PC-3 (cell line): ENCODE results near the gene IGFBP7. TPM values are rescaled to one million over a fixed set of nuclear protein-coding genes. Genes with fewer than 3 reads are reported as not detected.

ENCODE experiments used
- ATAC-seq: fragments of 200-7000 bp; cut with Tn5 transposase; 2 replicates; pipeline ENCODE4 v1.9.1; 2020; ENCODE audit warnings: mild to moderate bottlenecking, moderate library complexity
- BruUV-seq: library from RNA; stranded (reverse); fragments of 400-500 nt; replicated peaks from 2 replicates; lab custom pipeline; 2021; lab: Mats Ljungman, UMichigan
- CTCF ChIA-PET: fragments of 300-600 bp; sonication (Branson Sonifier 250); formaldehyde crosslinking; loops from one replicate; lab custom pipeline; 2022; ENCODE audit warnings: antibody characterized with exemption; lab: Charles Lee
- POLR2A ChIA-PET: fragments of 300-600 bp; sonication (Branson Sonifier 250); formaldehyde crosslinking; loops from one replicate; lab custom pipeline; 2022; ENCODE audit warnings: antibody characterized with exemption; ENCODE audit not compliant: unreplicated experiment; lab: Charles Lee
- DNase-seq: peaks from one replicate; pipeline ENCODE4 v3.0.0-alpha.2; 2015
- H2AFZ ChIP-seq: fragments of 300-600 bp; sonication (generic); 2 replicates; pipeline ENCODE4 v1.6.0; 2016; ENCODE audit warnings: antibody characterized with exemption, low read length
- H3F3A ChIP-seq: fragments of 300-600 bp; sonication (generic); one replicate; pipeline ENCODE4 v1.6.0; 2017; ENCODE audit warnings: antibody characterized with exemption, low read length, control low read depth, mild to moderate bottlenecking; ENCODE audit not compliant: unreplicated experiment
- H3K27ac ChIP-seq: fragments of 300-600 bp; sonication (generic); 2 replicates; pipeline ENCODE4 v1.5.1; 2016; ENCODE audit warnings: mild to moderate bottlenecking, low read length
- H3K27me3 ChIP-seq: fragments of 300-600 bp; sonication (generic); 2 replicates; pipeline ENCODE4 v1.6.1; 2016; ENCODE audit warnings: low read length, mixed read lengths
- H3K36me3 ChIP-seq: fragments of 300-600 bp; sonication (generic); 2 replicates; pipeline ENCODE4 v1.6.1; 2016; ENCODE audit warnings: low read depth, mixed run types, low read length, mixed read lengths
- H3K4me1 ChIP-seq: fragments of 300-600 bp; sonication (generic); 2 replicates; pipeline ENCODE4 v1.5.1; 2016; ENCODE audit warnings: low read length; ENCODE audit not compliant: insufficient read depth
- H3K4me2 ChIP-seq: fragments of 300-600 bp; sonication (generic); 2 replicates; pipeline ENCODE4 v1.6.0; 2016; ENCODE audit warnings: low read length
- H3K4me3 ChIP-seq: fragments of 300-600 bp; sonication (generic); 2 replicates; pipeline ENCODE4 v1.5.1; 2016; ENCODE audit warnings: mild to moderate bottlenecking, low read length, mixed read lengths
- H3K79me2 ChIP-seq: fragments of 300-600 bp; sonication (generic); 2 replicates; pipeline ENCODE4 v1.6.1; 2017; ENCODE audit warnings: low read length, mixed read lengths
- H3K9ac ChIP-seq: fragments of 300-600 bp; sonication (generic); 2 replicates; pipeline ENCODE4 v1.6.0; 2016; ENCODE audit warnings: mild to moderate bottlenecking, low read length
- H3K9me2 ChIP-seq: fragments of 300-600 bp; sonication (generic); replicated peaks from 2 replicates; pipeline ENCODE4 v1.6.1; 2016; ENCODE audit warnings: mixed run types, low read length, mixed read lengths
- H3K9me3 ChIP-seq: fragments of 300-600 bp; sonication (generic); 2 replicates; pipeline ENCODE4 v1.6.1; 2016; ENCODE audit warnings: low read length, mixed read lengths
- H4K20me1 ChIP-seq: fragments of 300-600 bp; sonication (generic); 2 replicates; pipeline ENCODE4 v1.6.1; 2016; ENCODE audit warnings: low read length, mixed read lengths
- EZH2 ChIP-seq: fragments of 300-600 bp; sonication (generic); IDR thresholded peaks from one replicate; pipeline ENCODE4 v1.6.1; 2017; ENCODE audit warnings: antibody characterized with exemption, mild to moderate bottlenecking, low read length; ENCODE audit not compliant: unreplicated experiment
- EZH2phosphoT487 ChIP-seq: fragments of 300-600 bp; sonication (generic); IDR thresholded peaks from 2 replicates; pipeline ENCODE4 v1.6.1; 2018; ENCODE audit warnings: mild to moderate bottlenecking, antibody characterized with exemption, low read length, borderline replicate concordance
- intact Hi-C: fragments of 100-400 bp; cut with micrococcal nuclease; formaldehyde crosslinking; loops from 2 replicates; pipeline ENCODE4 v1.9.0; 2023
- total RNA-seq: library from RNA; depleted of rRNA; stranded (reverse); fragments of >200 nt; gene quantifications from 2 replicates; pipeline ENCODE4 v1.2.3, GENCODE V29; 2014
- TF ChIP-seq, protein P1 (sequence below): fragments of 300-600 bp; sonication (generic); conservative IDR thresholded peaks from 2 replicates; pipeline ENCODE4 v1.5.1; 2017; ENCODE audit warnings: antibody characterized with exemption, low read depth, mild to moderate bottlenecking, low read length

Gene IGFBP7
- total RNA-seq, 1 experiment from 2014 or later = not detected

- Histone ChIP-seq H3K27ac (no peak overlapping the region), H3K9me3 (no peaks in the 10 kb centered on the region), H3F3A (no peaks in the 10 kb centered on the region), H3K27me3 (no peaks in the 10 kb centered on the region), H3K36me3 (no peaks in the 10 kb centered on the region), H3K4me2 (no peak overlapping the region), H3K9ac (no peak overlapping the region), H3K9me2 (no peaks in the 10 kb centered on the region), H2AFZ (no peak overlapping the region), H3K4me3 (no peak overlapping the region), H3K79me2 (no peaks in the 10 kb centered on the region), H4K20me1 (no peaks in the 10 kb centered on the region), H3K4me1 (peaks cover 15% of the 10 kb centered on the region)
- ATAC-seq = no peak
- BruUV-seq = no TSS peak
- peak; percentile 61 for DNase-seq
- intact Hi-C loops = no loop called here
- TF ChIP-seq, protein P1, sequence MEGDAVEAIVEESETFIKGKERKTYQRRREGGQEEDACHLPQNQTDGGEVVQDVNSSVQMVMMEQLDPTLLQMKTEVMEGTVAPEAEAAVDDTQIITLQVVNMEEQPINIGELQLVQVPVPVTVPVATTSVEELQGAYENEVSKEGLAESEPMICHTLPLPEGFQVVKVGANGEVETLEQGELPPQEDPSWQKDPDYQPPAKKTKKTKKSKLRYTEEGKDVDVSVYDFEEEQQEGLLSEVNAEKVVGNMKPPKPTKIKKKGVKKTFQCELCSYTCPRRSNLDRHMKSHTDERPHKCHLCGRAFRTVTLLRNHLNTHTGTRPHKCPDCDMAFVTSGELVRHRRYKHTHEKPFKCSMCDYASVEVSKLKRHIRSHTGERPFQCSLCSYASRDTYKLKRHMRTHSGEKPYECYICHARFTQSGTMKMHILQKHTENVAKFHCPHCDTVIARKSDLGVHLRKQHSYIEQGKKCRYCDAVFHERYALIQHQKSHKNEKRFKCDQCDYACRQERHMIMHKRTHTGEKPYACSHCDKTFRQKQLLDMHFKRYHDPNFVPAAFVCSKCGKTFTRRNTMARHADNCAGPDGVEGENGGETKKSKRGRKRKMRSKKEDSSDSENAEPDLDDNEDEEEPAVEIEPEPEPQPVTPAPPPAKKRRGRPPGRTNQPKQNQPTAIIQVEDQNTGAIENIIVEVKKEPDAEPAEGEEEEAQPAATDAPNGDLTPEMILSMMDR = no peak
- TF ChIP-seq EZH2phosphoT487 (no peak), EZH2 (no peak)
- CTCF ChIA-PET = interaction anchor here (0.7 to 1.0 kb wide), 2 partner anchors 71 to 86 kb away, joined by 3 to 5 read pairs; no protein-coding TSS in a partner anchor
- POLR2A ChIA-PET = no interaction called here
Measured at GRCh38 chr4:57077550-57078343, 32.4 kb downstream of the IGFBP7 start.

DNA sequence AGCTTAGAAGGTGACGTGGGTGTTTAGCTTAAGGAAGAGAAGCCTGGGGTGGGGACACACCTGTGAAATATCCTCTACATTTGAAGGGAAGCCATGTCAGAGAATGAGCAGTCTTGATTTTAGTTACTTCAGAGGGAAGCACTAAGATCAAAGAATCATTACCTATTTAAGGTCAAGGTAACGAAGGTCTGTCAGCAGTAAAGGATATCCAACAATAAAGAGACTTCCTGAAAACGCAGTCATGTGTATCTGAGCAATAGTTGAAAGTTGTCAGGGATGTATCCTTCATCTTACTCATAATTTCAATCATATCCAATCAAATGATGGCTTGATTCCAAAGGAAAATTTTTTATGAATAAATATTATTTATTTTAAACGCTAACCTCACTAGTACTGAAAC, 33.5 kb downstream of the IGFBP7 start:
- no peaks in the 10 kb centered on the region for H3K79me2 ChIP-seq
- no TSS peak for BruUV-seq
- H4K20me1 ChIP-seq = no peaks in the 10 kb centered on the region
- no peaks in the 10 kb centered on the region for H3K27me3 ChIP-seq
- H3K4me2 ChIP-seq = no peak overlapping the region
- ATAC-seq = no peak
- no peak overlapping the region for H2AFZ ChIP-seq
- intact Hi-C loops = no loop called here
- no peak overlapping the region for H3K4me3 ChIP-seq
- peaks cover 13% of the 10 kb centered on the region for H3K4me1 ChIP-seq
- H3K9me2 ChIP-seq = no peaks in the 10 kb centered on the region
- DNase-seq = no peak
- POLR2A ChIA-PET = no interaction called here
- no peak overlapping the region for H3K9ac ChIP-seq
- TF ChIP-seq EZH2 (no peak), EZH2phosphoT487 (no peak)
- TF ChIP-seq, protein P1 = no peak
- H3K27ac ChIP-seq = no peak overlapping the region
- CTCF ChIA-PET = no interaction called here
- no peaks in the 10 kb centered on the region for H3F3A ChIP-seq
- H3K9me3 ChIP-seq = no peaks in the 10 kb centered on the region
- no peaks in the 10 kb centered on the region for H3K36me3 ChIP-seq

- Histone ChIP-seq H3K9me2 (no peaks in the 10 kb centered on the region), H3K4me2 (no peak overlapping the region), H3K9me3 (no peaks in the 10 kb centered on the region), H4K20me1 (no peaks in the 10 kb centered on the region), H3K36me3 (no peaks in the 10 kb centered on the region), H3K4me1 (0 out of 2 replicates have a peak, but pooled peaks cover 3% of the 10 kb centered on the region), H3K9ac (no peak overlapping the region), H3K79me2 (no peaks in the 10 kb centered on the region), H3F3A (no peaks in the 10 kb centered on the region), H3K27me3 (no peaks in the 10 kb centered on the region), H2AFZ (no peak overlapping the region), H3K27ac (no peak overlapping the region), H3K4me3 (no peak overlapping the region)
- ATAC-seq = no peak
- CTCF ChIA-PET = no interaction called here
- TF ChIP-seq, protein P1 = no peak
- TF ChIP-seq EZH2phosphoT487 = no peak
- no peak for DNase-seq
- intact Hi-C loops = no loop called here
- BruUV-seq = no TSS peak
- POLR2A ChIA-PET = no interaction called here
Measured at GRCh38 chr4:57075367-57075766, 34.8 kb downstream of the IGFBP7 start.
